Fibroblast of lung (primary cell): ENCODE results near the gene KCNJ6. TPM values are rescaled to one million over a fixed set of nuclear protein-coding genes. Genes with fewer than 3 reads are reported as not detected.

Source experiments
- DNase-seq, 2 donors: peaks; one replicate each; pipeline versions ENCODE4 v3.0.0 to v3.0.0-alpha.2; 2010; ENCODE audit warnings: low read depth in 2 of 2
- H2AFZ ChIP-seq: 2 replicates; pipeline ENCODE4 v1.5.1; 2012; ENCODE audit warnings: low read length, control low read depth, inconsistent platforms
- H3K27ac ChIP-seq: 2 replicates; pipeline ENCODE4 v1.5.1; 2011; ENCODE audit warnings: low read length, control low read depth; ENCODE audit not compliant: insufficient read depth
- H3K27me3 ChIP-seq: 2 replicates; pipeline ENCODE4 v1.5.1; 2011; ENCODE audit warnings: mild to moderate bottlenecking, low read length; ENCODE audit not compliant: control insufficient read depth, insufficient read depth
- H3K36me3 ChIP-seq: 2 replicates; pipeline ENCODE4 v1.5.1; 2011; ENCODE audit warnings: low read length; ENCODE audit not compliant: control insufficient read depth, insufficient read depth
- H3K4me1 ChIP-seq: 2 replicates; pipeline ENCODE4 v1.5.1; 2011; ENCODE audit warnings: low read length; ENCODE audit not compliant: control insufficient read depth, insufficient read depth; ENCODE audit errors: extremely low read depth
- H3K4me2 ChIP-seq: 2 replicates; pipeline ENCODE4 v1.5.1; 2011; ENCODE audit warnings: low read length, control low read depth; ENCODE audit not compliant: insufficient read depth; ENCODE audit errors: extremely low read depth
- H3K4me3 ChIP-seq, 4 experiments: fragments of 200-600 bp in 1 of 4; sonication (generic) in 1 of 4; replicated peaks in 1 of 4; 2 replicates each; pipeline ENCODE4 v1.5.1; 2011 to 2016; ENCODE audit warnings: low read length in 4 of 4, low read depth in 3 of 4, mild to moderate bottlenecking in 3 of 4, control low read depth in 2 of 4, inconsistent platforms in 1 of 4, mixed read lengths in 1 of 4; ENCODE audit not compliant: insufficient read depth in 1 of 4; ENCODE audit errors: control extremely low read depth in 1 of 4
- H3K79me2 ChIP-seq: 2 replicates; pipeline ENCODE4 v1.5.1; 2012; ENCODE audit warnings: mild to moderate bottlenecking, low read length, inconsistent platforms; ENCODE audit not compliant: control insufficient read depth, insufficient read depth
- H3K9ac ChIP-seq: 2 replicates; pipeline ENCODE4 v1.5.1; 2011; ENCODE audit warnings: mild to moderate bottlenecking, low read length, control low read depth; ENCODE audit not compliant: insufficient read depth
- H3K9me3 ChIP-seq: 2 replicates; pipeline ENCODE4 v1.5.1; 2012; ENCODE audit warnings: low read depth, low read length; ENCODE audit not compliant: control insufficient read depth, insufficient read depth
- H4K20me1 ChIP-seq: 2 replicates; pipeline ENCODE4 v1.5.1; 2011; ENCODE audit warnings: low read length; ENCODE audit not compliant: control insufficient read depth, insufficient read depth; ENCODE audit errors: extremely low read depth
- EZH2 ChIP-seq: IDR thresholded peaks from 2 replicates; pipeline ENCODE4 v1.5.1; 2012; ENCODE audit warnings: low read length, control low read depth, mild to moderate bottlenecking; ENCODE audit errors: missing control alignments
- polyA plus RNA-seq, 2 donors: library from polyadenylated mRNA; depleted of rRNA in 1 of 2; stranded (reverse) in 1 of 2; unstranded in 1 of 2; fragments of >200 nt; gene quantifications; 2 replicates each; pipeline ENCODE4 v1.2.1, GENCODE V29; 2011 to 2012; ENCODE audit warnings: missing spikeins in 1 of 2
- total RNA-seq: library from RNA; depleted of rRNA; stranded (reverse); fragments of >200 nt; gene quantifications from 2 replicates; pipeline ENCODE4 v1.2.1, GENCODE V29; 2014
- TF ChIP-seq, protein P1 (sequence below), 2 donors: IDR thresholded peaks in 1 of 2; conservative IDR thresholded peaks in 1 of 2; 1 replicate in 1 of 2; 2 replicates in 1 of 2; pipeline ENCODE4 v1.5.1; 2011 to 2012; ENCODE audit warnings: low read length in 2 of 2, control low read depth in 1 of 2, inconsistent platforms in 1 of 2, low read depth in 1 of 2, mild to moderate bottlenecking in 1 of 2

The KCNJ6 gene
- total and polyA plus RNA-seq, 2 donors (not counting 1 experiment from before 2014, with no cell fraction given) = under 0.01 to 7.6 TPM

DNA sequence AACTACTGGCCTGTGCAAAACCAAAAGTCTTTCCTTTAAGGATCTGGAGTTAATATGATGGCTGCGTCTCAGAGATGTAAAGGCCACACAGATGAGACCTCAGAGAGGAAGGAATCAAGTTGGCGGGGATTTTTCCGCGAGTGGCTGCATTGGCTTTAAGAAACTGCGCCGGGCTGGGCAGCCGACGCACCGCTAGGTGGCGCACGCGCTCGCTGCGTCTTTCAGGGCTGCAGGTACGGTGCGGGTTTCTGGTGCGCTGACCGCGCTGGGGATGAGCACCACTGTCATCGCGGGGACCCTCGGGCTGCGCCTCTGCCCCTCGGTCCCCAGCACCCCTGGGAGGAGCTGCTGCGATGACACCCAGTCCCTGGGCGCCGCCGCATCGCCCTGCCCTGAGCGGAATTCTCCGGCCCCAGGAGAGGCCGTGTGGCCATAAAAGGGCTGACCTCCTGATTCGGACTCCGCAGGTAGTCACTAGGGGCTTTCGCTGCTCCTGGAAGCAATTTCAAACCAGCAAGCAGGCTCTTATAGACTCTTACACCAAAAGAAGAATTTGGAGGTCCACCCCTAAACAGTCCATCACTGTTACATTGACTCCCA, 241.0 kb downstream of the KCNJ6 start:
- no peak overlapping the region for H3K4me2 ChIP-seq
- no peak overlapping the region for H2AFZ ChIP-seq

DNA sequence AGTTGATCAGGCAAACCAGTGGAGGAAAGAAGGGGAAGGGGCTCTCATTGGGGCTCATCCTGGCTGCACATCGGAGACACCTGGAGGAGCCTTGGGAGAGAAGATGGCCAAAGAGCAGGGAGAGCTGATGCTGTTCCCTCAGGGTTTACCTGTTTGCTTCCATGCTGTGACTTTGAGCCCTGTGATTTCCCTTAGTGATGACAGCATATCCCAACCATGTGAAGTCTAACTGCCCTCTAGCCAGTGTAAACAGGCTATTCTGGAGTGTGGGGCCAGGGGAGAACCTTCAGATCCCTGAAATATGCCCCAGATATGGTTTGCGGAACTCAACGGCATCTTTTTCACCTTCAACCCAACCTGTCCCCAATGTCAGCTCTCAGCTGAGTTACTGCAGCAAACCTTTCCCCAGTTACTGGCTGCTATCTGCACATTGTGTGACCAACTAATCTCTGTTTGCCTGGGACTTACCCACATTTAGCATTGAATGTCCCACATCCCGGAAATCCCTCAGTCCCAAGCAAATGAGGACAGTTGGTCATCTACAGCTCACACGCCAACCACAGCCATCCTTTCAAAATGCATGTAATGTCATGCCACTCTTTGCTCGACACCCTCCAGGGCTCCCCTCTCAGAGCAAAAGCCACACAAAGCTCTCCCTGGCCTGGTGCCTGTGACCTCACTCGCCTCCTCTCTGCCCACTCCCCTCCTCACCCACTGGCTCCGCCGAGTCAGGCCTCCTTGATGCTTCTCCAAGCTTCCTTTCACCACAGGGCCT, 242.3 kb downstream of the KCNJ6 start:
- Histone ChIP-seq H3K79me2 (no peaks in the 10 kb centered on the region), H3K4me1 (no peaks in the 10 kb centered on the region), H3K27me3 (no peaks in the 10 kb centered on the region), H3K9ac (no peak overlapping the region), H2AFZ (no peak overlapping the region), H3K4me3 (no peak overlapping the region), H4K20me1 (no peaks in the 10 kb centered on the region), H3K9me3 (no peaks in the 10 kb centered on the region), H3K27ac (no peak overlapping the region), H3K36me3 (no peaks in the 10 kb centered on the region), H3K4me2 (no peak overlapping the region)
- no peak for DNase-seq
- TF ChIP-seq, protein P1, sequence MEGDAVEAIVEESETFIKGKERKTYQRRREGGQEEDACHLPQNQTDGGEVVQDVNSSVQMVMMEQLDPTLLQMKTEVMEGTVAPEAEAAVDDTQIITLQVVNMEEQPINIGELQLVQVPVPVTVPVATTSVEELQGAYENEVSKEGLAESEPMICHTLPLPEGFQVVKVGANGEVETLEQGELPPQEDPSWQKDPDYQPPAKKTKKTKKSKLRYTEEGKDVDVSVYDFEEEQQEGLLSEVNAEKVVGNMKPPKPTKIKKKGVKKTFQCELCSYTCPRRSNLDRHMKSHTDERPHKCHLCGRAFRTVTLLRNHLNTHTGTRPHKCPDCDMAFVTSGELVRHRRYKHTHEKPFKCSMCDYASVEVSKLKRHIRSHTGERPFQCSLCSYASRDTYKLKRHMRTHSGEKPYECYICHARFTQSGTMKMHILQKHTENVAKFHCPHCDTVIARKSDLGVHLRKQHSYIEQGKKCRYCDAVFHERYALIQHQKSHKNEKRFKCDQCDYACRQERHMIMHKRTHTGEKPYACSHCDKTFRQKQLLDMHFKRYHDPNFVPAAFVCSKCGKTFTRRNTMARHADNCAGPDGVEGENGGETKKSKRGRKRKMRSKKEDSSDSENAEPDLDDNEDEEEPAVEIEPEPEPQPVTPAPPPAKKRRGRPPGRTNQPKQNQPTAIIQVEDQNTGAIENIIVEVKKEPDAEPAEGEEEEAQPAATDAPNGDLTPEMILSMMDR (conservative IDR thresholded peaks at IDR 0.05 in 1 of 2, IDR thresholded peaks at IDR 0.05 in 1 of 2; ENCODE audit: low read depth in 1 of 2, low read length in 2 of 2) = no peak
- TF ChIP-seq EZH2 = no peak

More for the DNA sequence above, 241.0 kb downstream of the KCNJ6 start:
- Histone ChIP-seq H3K27me3 (no peaks in the 10 kb centered on the region), H3K36me3 (no peaks in the 10 kb centered on the region), H4K20me1 (no peaks in the 10 kb centered on the region), H3K4me1 (no peaks in the 10 kb centered on the region), H3K27ac (no peak overlapping the region), H3K9ac (no peak overlapping the region), H3K4me3 (no peak overlapping the region), H3K9me3 (no peaks in the 10 kb centered on the region), H3K79me2 (no peaks in the 10 kb centered on the region)
- TF ChIP-seq, protein P1 (conservative IDR thresholded peaks at IDR 0.05 in 1 of 2, IDR thresholded peaks at IDR 0.05 in 1 of 2; ENCODE audit: low read depth in 1 of 2, low read length in 2 of 2) = peak; percentile 76 to 87
- TF ChIP-seq EZH2 = no peak
- DNase-seq = peak; percentile 21 to 49

DNA sequence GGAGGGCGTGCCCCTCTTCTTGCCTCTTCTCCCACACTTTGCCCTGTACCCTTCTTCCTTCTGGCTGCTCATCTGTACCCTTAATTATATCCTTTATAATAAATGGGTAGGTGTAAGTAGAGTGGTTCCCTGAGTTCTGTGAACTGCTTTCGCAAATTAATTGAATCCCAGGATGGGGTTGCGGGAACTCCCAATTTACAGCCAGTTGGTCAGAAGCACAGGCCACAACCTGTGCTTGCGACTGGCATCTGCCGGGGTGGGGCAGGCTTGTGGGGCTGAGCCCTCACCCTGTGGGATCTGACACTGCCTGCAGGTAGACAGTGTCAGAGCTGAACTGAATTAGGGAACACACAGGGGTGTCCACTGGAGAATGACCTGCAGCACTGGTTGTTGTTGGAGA, 244.9 kb downstream of the KCNJ6 start:
- DNase-seq = no peak
- H3K9ac ChIP-seq = no peak overlapping the region
- no peaks in the 10 kb centered on the region for H3K4me1 ChIP-seq
- no peaks in the 10 kb centered on the region for H3K9me3 ChIP-seq
- H3K4me3 ChIP-seq = no peak overlapping the region
- H3K27ac ChIP-seq = no peak overlapping the region
- no peaks in the 10 kb centered on the region for H3K36me3 ChIP-seq
- H3K27me3 ChIP-seq = no peaks in the 10 kb centered on the region
- H2AFZ ChIP-seq = no peak overlapping the region
- H4K20me1 ChIP-seq = no peaks in the 10 kb centered on the region
- TF ChIP-seq, protein P1 (conservative IDR thresholded peaks at IDR 0.05 in 1 of 2, IDR thresholded peaks at IDR 0.05 in 1 of 2; ENCODE audit: low read depth in 1 of 2, low read length in 2 of 2) = no peak
- TF ChIP-seq EZH2 = no peak
- H3K79me2 ChIP-seq = no peaks in the 10 kb centered on the region
- H3K4me2 ChIP-seq = no peak overlapping the region
